HG03558 (cell line): Measurements from ENCODE around the gene RGS9.
"Not testable (repeated sequence)": the region's sequence is repeated elsewhere in the genome, so short reads cannot be mapped to it uniquely, and the experiment has no call there.

Experiments
- ATAC-seq: cut with Tn5 transposase; IDR thresholded peaks from one replicate; pipeline ENCODE4 v1.9.1; 2021; ENCODE audit warnings: moderate number of reproducible peaks; ENCODE audit not compliant: unreplicated experiment; ENCODE audit errors: extremely low read depth

Gene RGS9

DNA sequence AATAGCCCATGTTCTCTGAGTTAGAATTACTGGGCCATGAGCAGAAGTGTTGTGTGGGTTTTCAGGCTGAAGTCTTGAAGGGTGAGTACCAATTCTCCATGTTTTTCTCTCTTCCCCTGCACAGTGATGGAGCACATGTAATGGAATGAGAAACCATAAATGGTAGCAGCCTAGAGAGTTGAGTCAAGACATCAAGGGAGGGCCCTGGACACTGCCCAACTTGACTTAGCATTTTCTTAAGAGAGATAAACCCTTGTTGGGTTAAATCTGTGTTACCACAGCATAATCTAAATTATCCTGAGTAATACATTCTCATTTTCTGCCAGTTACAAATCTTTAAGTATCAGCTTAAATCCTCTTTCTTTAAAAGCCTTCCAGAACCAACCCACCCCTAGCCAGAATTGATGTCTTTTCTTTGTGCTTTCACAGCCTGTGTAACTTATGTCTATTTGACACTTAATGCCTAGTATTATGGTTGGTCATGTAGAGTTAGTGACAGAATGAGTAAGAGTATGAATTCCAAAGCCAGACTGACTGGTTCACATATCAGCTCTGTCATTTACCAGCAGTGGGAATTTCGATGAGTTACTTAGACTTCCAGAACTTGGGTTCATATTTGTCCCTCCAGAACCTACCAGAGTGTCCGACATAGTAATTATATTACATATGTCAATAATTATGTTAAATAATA lies 27.0 kb upstream of the RGS9 start:
- ATAC-seq = no peak

GRCh38 chr17:65115839-65116238 lies 21.3 kb upstream of the RGS9 start:
- ATAC-seq = no peak

- ATAC-seq = not testable (repeated sequence)
Measured at GRCh38 chr17:65116515-65116914, 20.7 kb upstream of the RGS9 start.

- ATAC-seq = no peak
Measured at GRCh38 chr17:65117384-65118035, 19.7 kb upstream of the RGS9 start.

DNA sequence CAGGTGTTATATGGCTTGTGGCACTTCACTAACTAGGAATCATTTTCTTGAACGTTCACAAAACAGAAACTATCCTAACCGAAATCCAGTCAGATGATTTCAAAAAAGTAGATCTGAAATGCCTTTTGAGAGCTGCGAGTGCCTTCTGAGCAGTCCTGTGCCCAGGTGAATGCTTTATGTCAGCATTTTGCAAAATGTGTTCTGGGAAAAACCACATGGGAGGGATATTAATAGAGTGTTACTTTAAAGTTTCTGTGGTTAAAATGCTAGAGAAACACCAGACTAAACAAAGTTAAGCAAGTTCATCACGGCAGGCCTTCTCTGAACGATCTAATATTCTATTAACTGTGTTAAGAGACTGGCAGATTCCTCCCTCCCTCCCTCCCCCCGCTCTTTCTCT lies 15.8 kb upstream of the RGS9 start:
- no peak for ATAC-seq

GRCh38 chr17:65121916-65122806 lies 15.0 kb upstream of the RGS9 start:
- ATAC-seq = no peak

DNA sequence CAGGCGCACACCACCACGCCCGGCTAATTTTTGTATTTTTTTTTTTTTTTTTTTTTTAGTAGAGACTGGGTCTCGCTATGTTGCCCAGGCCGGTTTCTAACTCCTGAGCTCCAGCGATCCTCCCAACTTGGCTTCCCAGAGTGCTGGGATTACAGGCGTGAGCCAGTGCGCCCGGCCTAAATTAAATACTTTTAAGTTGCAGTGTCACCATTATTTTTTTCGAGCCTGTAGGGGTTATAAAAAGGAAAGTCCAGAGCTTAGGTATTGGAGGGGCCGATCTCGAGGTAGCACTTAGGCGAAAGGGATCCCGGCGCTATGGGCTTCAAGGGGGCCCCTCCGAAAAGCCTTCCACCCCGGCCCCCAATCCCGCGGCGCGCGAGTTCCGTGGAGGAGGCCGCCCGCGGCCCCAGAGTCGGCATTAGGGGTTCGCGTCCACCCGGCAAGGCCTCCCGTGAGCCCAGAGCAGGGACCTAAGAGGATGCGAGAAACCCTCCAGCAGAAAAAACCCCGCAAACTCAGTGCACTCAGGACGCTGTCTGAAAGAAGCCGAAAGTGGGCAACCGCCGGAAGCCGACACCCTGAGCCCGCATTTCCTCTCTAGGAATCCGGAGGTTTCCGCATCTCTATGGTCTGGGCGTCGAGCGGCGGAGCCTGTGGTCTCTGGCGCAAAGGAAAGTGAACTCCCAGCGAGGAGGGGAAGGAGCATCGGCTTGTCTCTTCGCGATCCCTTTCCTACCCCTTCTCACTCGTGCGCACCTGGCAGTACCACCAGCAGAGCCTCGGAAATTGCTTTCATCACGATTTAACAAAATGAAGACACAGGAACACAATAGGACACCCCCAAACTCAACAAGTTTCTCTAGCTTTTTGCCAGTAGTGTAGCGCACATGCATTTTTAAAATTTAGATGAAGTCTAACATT lies 14.1 kb upstream of the RGS9 start:
- peak; percentile 48 for ATAC-seq

DNA sequence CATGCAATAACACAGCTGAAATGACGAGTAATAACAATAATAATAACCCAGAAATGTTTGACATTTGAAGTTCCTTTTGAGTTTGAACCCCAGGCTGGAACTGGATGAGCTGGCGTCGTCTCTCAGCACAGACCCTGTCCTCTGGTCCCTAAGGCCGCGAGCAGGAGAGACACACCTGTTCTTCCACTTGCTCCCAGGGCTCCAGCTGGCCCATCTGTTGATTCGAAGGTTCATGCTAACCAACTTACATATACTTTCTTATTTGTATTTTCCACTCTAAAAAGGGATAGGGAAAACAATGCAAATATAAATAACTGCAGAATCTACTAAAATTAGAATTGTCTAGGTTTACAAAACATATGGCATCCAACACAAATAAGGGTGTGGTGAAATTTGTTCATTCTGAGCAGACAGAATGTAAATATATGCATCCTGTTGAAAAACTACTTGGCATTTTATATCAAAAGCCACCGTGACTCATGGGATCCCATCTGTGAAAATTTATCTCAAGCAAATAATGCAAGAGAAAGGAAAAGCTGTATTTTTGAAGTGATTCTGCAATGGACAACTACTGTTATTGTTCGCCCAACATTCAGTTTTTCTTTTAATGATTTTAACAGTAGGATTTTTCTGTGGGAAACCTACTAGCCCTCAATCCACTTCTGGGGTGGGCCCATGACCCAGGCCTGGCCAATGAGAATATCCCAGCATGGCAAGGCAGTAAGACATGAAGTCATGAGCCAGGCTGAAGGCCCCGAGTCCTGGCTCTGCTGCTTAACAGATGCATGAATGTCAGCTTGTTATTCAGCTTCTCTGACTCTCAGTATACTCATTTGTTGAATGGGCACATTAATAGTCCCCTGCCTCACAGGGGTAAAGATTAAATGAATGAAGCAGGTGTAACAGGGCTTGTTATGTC lies 13.2 kb upstream of the RGS9 start:
- ATAC-seq = no peak

DNA sequence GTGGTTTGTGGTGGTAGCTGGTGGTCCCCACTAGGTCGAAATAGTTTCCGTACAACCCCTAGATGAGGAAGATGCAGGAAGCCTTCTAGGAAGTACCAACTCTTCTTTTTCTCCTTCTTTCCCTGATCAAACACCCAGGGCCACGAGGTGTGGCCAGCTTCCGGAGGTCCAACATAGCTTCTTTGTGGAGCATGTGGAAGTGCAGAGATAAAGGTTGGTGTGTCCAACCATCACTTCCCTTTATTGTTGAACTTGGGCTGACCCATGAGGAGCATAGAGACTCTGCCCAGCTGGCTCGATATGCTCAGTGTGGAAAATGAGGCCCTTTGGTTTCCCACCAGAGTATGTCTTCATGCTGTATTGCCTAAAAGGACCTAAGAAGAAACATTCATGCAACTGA lies 6.3 kb upstream of the RGS9 start:
- no peak for ATAC-seq

DNA sequence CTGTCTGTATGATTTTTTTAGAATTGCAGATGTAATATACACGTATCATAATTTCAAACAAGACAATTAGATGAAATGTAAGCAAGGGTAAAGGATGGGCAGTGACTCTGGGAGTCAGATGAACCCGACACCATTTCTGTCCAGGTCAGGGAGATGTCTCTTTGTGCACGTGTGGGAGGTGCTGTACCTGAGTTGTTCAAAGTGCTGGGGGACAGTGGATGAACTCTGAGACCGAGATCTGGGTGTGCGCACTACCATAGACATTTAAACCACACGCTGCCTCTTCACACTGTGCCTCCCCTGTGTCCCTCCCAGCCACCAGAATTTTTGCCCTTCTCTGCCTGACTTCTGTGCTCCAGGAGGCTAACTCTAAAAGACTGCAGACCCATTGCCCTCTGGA lies 5.9 kb upstream of the RGS9 start:
- ATAC-seq = no peak

DNA sequence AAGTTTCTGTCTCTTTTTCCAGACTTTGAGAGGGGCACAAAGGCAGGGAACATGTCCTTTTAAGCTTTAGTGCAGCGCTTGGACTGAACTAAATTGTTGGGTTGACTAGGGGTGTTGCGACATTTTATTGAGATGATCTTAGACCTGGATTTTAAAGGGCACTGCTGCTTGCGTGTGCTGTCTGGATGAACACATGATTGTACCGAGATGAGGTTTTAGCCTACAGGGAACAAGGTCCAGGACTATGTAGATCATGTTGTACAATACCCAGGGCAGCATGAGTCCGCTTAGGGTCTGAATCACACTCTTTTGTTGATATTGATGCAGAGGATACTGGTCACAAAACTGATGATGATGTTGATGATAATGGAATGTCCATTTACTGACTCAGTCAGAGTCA lies 5.2 kb upstream of the RGS9 start:
- no peak for ATAC-seq

DNA sequence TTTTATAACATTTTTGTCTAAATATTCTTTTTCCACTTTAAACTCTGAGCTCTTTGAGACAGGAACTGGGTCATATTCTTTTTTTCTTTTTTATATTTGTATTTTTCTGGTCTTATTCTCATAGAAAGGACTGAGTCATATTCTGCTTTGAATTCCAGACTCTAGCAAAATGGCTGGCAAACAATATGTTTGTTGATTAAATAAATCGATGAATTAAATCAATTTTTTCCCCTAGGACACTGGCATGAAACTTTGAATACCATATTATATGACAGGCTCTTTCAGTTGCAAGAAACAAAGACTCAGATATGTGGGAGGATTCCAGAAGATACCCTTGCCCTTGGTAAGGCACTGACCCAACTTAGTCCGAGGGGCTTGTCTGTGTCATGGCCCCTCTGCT lies 3.1 kb upstream of the RGS9 start:
- ATAC-seq = no peak

DNA sequence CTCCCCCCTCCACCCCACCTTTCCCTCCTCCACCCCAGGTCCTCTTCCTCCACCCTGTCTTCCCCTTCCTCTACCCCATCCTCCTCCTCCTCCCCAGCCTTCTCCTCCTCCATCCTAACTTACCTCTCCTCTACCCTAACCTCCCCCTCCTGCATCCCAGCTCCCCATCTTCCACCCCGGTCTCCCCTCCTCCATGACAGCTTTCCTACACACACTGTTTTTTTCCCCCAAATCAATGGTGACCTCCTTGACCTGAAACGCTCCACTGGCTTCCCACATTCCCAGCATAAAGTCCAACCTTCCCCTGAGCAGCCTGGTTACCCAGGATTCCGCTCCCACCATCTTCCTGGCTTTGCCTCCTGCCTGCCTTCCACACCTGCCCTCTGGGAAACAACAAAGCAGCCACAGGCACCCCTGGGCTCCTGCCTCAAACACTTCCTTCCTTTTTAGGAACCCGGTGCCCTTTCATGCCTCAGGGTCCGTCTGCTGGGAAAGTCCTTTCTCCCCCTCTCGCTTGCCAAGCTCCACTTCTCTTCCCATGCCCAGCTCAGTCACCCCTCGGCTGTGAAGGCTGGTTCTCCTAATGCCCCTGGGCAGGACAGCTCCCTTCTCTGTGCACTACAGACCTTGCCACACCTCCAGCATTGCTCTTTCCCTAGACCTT lies 2.1 kb downstream of the RGS9 start:
- no peak for ATAC-seq

DNA sequence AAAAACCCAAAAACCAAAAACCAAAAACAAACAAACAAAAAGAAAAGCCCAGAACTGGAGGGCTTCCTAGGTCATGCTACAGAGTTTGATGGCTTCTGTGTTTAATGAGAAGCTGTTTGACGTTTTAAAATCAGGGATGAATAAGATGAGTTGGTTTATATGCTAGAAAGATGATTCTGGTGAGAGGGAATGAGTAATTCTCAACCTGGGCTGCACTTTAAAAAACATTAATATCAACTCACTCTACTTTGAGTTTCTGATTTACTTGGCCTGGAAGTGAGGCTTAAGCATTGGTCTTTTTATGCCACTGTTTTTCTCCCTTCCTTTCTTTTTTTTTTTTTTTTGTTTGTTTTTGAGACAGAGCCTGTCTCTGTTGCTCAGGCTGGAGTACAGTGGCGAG lies 5.1 kb downstream of the RGS9 start:
- no peak for ATAC-seq

GRCh38 chr17:65143889-65144604 lies 6.9 kb downstream of the RGS9 start:
- no peak for ATAC-seq

DNA sequence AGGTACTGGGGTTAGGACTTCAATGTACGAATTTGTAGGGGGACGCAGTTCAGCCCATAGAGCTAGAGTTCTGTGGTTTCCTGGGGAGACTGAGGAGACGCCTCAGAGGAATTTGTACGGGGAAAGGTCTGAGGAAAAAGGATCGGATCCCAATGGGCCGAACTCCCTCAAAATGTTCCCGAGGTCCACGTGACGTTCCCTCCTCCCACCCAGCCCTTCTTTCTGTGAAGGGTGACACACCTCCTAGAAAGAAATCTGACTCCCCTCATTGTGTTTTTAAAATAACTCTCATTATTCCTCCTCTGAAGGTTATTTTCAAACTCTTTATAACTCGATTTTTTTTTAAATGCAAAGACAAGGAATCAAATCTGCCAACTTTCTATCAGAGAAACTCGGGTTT lies 8.6 kb downstream of the RGS9 start:
- ATAC-seq = no peak

DNA sequence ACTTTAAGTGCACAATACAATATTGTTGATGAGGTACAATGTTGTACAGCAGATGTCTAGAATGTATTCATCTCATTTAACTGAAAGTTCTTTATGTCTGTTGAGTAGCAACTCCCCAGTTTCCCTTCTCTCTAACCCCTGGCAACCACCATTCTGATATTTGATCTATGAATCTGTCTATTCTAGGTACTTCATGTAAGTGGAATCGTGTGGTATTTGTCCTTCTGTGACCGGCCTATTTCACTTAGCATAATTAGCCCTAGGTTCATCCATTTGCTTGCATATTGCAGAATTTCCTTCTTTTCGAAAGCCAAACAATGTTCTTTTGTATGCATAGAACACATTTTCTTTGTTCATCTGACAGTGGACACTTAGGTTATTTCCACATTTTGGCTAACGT lies 10.8 kb downstream of the RGS9 start:
- no peak for ATAC-seq
